Stimulated activated CD4-positive, alpha-beta T cell treated with anti-CD3 and anti-CD28 coated beads, TNF-alpha, amount 100 ng/mL, for 4 hours (primary cell): ENCODE data around the gene TGM4.
A peak's percentile ranks its signal among the peaks of the same experiment; 100 is the strongest.
"Not testable (repeated sequence)": the region's sequence is repeated elsewhere in the genome, so short reads cannot be mapped to it uniquely, and the experiment has no call there.

Experiments used
- DNase-seq, 3 experiments: peaks; one replicate each; pipeline ENCODE4 v3.0.0-alpha.2; 2020; ENCODE audit warnings: low read depth in 3 of 3

The TGM4 gene

DNA sequence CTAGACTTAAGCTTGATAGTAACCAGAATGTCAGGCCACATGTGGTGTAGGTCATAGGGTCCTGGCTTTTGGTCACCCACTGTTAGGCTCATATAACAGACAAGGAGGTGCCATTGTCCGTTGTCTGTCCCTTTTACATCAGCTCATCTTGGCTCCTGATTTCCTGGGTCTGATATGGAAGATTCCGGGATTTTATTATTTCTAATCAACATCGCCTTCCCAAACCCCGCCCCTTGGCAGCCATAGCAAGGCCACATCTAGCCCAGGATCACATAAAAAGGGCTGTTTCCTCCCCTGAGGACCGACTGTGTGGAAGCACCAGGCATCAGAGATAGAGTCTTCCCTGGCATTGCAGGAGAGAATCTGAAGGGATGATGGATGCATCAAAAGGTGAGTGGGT is at the start of gene TGM4:
Gene TGM4, plus strand, starts transcription at position 301 of the 400 bp plus-strand sequence. Its CDS starts 71 bp downstream, at position 372.
- no peak for DNase-seq

DNA sequence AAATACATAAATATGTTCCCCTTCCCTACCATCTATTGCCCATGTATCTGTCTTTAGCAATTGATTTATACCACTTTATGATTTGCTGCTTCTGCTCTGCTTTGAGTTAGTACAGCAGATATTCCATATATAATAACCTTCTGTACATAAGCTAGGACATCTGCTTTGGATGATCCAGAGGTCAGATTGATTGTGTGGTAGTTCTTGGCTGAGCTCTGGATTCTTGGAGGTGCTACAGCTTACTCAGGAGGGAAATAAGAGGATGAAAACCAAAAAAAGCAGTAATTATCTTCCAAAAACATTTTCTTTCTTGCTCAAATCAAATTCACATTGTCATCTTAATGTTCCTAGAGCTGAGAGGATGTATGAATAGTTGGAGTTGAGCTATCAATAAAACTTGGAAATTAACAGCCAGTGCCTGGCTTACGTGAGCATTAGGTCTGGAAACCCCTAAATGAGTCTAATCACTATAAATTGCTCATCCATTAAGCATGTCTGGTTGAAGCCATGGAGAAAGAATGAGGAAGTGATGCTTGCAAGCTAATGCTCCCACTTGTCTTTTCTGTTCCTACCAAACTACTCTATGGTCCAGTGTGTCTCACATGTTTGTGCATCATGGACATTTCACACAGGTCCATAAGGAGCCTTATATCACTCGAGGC is 49.0 kb upstream of the TGM4 start:
- DNase-seq, result no peak

DNA sequence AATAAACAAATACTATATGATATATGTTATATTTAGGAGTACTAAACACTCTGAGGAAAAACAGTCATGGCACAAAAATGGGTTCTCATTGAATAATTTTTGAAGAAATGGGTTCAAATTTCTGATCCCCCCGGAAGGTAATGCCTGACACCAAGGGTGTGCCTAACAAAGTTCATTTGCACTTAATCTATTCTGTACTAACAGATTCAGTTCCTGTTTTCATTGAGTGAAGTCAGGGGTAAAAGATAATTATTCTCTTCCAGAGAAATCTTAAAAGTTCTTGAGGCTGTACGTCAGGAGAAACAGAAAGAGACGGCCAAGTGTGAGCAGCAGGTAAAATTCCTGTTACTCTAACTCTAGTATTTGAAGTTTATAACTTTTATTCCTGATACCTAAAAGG is 47.2 kb upstream of the TGM4 start:
- no peak for DNase-seq

DNA sequence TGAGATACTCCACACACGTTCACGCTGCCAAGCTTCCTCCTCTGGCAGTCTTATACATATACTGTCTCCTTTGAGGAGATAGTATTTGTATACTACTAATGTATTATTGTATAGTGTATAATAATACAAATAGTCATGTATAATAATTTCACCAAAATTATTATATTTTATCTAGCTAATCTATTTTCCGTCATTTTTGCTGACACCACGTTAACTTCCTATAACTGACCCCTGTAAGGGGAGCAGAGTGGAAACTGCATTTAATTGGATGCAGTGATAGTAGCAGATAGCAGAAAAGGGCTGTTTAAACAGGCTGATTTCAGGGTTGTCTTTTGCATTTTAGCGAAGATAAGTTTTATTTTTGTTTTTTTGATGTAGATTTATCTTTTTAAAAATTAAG is 43.2 kb upstream of the TGM4 start:
- no peak for DNase-seq

GRCh38 chr3:44832032-44832431 is 42.4 kb upstream of the TGM4 start:
- no peak for DNase-seq

DNA sequence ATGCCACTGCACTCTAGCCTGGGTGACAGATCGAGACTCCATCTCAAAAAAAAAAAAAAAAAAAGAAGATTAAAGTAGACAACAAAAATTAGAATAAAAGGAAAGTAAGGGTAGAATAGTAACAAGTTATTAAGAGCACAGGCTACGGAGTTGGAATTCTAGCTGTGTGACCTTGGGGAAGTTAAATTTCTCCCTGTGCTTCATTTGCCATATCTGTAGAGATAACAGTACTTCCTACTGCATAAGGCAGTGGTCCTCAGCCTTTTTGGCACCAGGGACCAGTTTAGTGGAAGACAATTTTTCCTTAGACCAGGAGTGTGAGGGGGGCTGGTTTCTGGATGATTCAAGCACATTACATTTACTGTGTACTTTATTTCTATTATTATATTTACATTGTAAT is 41.4 kb upstream of the TGM4 start:
- DNase-seq, result no peak

- DNase-seq, result no peak
Observed at GRCh38 chr3:44833394-44833793, 41.0 kb upstream of the TGM4 start.

DNA sequence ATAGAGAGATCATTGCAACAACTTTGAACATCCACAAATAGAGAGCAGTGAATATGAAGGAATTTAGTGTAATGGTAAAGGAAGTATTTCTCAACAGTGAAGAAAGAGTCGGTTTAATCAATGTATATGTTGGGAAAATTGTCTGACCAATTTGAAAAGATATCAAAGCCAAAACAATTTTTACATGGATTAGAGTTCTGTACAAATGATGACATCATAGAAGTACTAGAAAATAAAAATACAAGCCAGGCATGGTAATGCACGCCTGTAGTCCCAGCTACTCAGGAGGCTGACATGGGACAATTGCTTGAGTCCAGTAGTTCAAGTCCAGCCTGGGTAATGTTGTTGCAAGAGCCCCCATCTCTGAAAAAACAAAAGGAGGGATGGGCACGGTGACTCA is 38.7 kb upstream of the TGM4 start:
- DNase-seq, result no peak

DNA sequence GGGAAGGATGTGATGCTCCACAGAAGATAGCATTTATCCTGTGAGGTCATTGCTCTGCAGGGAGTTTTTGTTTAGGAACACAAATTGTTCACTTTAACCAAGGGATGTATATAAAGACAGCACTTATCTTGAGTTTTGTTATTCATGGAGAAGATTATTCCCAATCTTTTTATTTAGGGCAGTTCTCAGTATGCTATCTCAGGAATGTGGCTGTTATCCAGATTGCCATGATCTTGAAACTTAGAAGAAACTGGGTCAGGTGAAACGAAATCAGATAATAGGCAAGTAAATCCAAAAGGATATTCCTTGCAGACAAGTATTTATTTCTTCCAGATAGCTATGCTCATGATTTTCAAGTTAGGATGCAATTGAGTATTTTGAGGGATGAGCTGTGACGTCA is 32.0 kb upstream of the TGM4 start:
- DNase-seq, result no peak

- no peak for DNase-seq
Observed at GRCh38 chr3:44845528-44846520, 28.6 kb upstream of the TGM4 start.

DNA sequence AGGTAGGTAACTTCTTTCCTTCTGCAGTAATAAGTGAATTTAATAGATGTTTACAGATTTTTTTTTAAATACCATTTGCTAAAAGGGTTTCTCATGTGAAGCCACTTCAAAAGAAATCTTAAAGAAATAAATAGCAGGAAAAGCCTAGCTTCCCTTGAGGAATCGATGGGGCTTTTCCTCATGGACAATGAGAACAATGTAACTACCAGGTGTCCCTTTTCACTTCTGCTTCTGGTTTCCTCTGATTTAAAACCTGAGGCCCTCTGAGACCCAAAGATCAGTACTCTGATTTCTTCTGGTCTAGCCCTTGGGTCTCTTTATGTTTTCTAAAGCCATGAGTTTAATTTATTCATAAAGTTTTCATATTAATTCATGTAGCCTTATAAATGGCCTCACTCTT is 25.8 kb upstream of the TGM4 start:
- no peak for DNase-seq

GRCh38 chr3:44856663-44857062 is 17.7 kb upstream of the TGM4 start:
- not testable (repeated sequence) for DNase-seq

DNA sequence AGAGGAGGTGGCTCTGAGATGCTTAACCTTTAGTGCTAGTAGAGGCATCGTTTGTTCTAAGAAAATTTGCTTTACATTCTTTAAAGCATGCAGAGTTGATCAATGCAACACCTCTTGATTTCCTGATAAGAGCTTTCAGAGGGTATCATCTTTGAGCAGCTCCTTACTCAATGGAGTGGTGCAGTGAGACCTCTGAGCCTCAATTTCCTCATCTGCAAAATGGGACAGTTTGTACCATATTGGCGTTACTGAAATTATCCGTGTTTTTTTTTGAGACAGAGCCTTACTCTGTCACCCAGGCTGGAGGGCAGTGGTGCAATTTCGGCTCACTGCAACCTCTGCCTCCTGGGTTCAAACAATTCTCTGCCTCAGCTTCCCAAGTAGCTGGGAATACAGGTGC is 14.3 kb upstream of the TGM4 start:
- DNase-seq, result no peak

DNA sequence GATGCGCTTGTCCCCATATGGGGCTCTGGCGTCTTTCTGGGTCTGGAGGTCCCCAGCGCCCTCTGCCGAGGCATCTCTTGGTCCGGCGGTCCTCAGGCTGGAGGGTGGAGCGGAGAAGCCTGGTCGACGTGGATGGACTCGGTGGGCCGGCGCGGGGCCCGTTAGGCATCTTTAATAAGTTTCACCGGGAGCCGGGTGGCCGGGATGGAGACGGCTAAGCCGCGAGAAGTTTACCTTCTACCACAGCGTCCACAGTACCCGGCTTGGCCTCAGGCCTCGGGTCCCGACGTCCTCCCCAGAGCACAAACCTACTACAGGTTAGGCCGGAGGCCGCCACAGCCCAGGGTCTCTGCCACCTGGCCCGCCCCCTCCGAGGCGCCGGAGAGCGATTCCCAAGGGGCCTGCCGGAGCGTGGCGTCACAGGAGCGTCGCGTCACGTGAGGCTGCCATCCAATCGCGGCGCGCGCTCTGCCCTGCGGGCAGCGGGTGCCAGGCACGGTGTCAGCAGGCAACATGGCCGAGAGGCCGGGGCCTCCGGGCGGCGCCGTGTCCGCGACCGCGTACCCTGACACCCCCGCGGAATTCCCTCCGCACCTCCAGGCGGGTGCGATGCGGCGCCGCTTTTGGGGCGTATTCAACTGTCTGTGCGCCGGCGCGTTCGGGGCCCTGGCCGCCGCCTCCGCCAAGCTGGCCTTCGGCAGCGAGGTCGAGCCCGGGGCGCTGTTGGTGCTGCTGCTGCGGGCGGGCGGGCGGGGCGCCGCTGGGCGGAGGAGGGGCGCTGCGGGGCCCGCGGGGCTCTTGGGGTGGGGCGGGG is 12.8 kb upstream of the TGM4 start, which contains the start of gene TMEM42:
Gene TMEM42, plus strand, starts transcription at position 501 of the 814 bp plus-strand sequence. Its CDS starts 13 bp downstream, at position 514.
- DNase-seq, result peak; percentile 78 to 82 (median 78)

- DNase-seq, result no peak
Observed at GRCh38 chr3:44862226-44862637, 12.2 kb upstream of the TGM4 start.

- DNase-seq, result no peak
Observed at GRCh38 chr3:44865272-44866035, 9.0 kb upstream of the TGM4 start.

DNA sequence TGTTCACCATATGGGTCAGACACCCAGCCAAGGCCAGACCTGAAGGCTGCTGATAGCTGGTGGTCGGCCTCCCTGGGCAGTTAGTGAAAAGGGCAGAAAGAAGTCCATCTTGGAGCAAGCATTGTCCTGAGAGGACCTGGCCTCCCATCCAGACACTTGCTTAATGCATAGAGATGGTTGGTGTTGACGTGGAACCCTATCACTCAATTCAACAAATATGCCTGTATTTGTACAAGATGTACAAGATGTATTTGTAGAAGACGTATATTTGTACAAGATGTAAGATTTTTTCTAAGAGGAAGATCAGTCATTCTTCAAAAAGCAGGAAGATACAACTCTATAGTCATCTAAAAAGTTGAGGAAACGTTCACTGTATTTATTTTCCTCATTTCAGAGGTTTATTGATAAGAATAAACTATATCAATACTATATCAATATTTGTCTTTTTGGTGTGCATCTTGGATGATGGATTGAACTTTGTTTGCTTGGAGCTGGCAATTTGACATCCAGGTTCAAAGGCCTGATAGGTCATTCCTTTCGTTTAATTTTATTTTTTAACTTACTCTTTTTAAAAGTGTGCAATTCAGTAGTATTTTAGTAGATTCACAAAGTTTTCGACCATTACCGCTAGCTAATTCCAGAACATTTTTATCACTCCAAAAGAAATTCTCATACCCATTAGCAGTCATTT is 6.8 kb upstream of the TGM4 start:
- DNase-seq, result no peak

GRCh38 chr3:44870375-44871061 is 3.9 kb upstream of the TGM4 start:
- DNase-seq, result no peak

- no peak for DNase-seq
Observed at GRCh38 chr3:44875596-44875995, 1.2 kb downstream of the TGM4 start.

DNA sequence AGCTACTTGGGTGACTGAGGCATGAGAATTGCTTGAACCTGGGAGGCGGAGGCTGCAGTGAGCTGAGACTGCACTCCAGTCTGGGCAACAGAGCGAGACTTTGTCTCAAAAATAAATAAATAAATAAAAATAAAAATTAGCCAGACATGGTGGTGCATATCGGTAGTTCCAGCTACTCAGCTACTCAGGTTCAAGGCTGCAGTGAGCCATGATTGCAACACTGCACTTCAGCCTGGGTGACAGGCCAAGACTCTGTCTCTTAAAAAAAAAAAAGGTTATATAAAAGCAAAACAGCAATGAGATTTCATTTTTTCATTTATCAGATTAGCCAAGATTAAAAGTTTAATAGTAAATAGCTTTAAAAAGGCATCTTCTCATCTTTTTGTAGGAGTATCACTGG is 2.9 kb downstream of the TGM4 start:
- no peak for DNase-seq
